ENCODE measurements around the gene ENO2.

ENO2 gene

GRCh38 chr12:6962285-6963015 lies 48.1 kb downstream of the ENO2 start:
- DNase-seq: no peak

- DNase-seq: no peak
Observed at GRCh38 chr12:6963016-6963731, 48.8 kb downstream of the ENO2 start.

DNA sequence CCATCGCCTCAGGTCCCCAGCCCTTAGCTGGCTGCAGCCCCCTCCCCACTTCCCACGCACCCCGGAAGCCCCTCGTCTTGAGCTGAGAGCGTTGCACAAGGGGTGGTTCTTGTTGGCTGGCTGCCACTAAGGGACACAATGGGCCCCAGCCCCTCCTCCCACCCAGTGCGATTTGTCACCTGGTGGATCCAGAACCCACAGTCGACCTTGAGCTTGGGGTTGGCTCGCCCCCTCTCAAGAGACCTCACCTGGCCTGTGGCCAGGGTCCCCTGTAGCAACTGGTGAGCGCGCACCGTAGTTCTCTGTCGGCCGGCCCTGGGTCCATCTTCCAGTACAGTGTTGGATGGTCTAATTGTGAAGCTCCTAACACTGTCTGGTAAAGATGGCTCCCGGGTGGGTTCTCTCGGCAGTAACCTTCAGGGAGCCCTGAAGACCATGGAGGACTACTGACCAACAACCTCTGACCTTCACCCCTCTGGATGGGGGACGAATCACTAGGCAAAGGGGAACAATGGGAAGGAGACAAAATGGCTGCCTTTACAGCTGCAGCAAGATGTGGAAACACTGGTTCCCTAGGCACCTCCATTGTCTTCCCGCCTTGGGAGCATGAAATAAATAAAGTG lies 49.5 kb downstream of the ENO2 start:
- no peak for DNase-seq

DNA sequence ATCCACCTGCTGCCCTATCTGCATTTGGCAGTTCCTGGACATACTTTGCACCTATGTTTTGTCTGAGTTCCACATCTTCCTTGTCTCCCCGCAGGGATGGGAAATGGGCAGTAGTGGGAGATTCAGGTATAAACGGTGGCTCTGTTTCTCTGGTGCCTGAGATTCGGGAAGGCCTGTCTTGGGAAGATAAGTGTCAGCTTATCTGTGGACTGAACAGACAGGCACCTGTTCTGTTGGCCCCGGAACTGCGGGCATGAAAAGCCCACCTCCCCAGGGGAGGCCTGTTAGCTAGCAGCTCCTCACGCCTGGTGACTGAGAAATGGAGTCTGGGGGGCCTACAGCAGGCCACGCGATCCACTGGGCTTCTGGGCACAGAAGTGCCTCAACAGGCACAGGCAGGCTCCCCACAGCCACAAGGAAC lies 50.2 kb downstream of the ENO2 start:
- no peak for DNase-seq

DNA sequence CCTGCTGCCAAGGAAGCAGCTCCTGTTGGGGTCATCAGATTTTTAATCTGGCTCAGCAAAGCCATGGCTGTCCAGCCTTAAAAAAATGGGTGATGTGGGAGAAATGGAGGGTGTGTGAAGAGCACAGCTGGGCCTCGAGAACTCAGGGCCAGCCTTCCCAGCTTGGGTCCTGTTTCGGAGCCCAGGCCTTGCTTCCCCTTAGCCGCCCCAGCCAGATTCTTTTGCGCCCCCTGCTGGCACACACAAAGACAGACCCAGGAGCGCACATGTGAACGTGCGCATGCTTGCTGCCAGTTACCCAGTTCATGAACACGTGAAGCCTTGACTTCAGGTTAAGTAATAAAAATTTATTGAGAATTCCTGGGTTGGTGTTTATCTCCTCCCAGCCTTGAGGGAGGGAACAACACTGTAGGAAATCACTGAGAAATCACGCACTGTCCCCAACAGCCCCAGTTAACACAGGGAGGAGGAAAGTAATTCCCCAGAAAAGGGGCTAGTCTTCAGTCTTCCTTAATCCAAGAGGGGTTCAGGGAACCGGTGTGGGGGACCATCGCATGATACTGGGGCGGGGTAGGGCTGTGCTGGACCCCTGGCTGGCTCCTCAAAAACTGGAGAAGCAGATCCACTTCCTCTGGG lies 50.8 kb downstream of the ENO2 start:
- DNase-seq: peak in 1 of 2 experiments; percentile 83

DNA sequence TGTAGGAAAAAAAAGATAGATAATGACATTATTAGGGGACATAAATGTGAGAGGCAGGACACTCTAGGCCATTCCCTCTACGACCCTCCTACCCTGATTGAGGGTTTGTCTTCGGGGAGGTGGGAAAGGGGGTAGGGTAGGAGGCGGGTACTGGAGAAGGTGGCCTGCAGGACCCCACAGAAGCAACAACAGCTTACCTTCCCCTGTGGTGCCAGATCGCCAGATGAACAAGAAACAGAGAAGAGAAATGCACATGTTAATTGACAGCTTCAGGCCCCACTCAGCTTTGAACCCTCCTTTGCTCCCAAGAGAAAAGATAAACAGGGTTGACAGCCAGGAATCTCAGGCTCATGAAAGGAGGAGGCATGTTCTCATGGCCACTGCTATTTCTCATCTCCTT lies 51.3 kb downstream of the ENO2 start:
- DNase-seq: no peak

DNA sequence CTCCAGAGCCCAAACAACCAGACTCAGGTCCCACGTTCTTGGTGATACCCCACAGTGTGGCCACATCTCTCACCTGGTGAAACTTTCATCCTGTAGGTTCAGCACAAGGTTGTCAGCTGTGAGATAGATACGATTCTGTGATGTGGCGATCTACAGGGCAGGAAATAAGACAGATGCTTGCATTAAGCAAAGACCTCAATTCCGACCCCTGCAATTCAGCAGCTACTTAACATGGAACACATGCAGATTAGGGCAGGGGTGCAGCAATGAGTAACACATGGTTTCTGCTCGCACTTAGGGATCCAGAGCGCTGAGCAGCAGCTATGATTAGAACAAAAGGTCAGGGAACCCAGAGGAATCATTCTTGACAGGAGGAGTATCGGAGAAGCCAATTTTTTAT lies 52.0 kb downstream of the ENO2 start:
- no peak for DNase-seq

GRCh38 chr12:6967651-6968100 lies 53.3 kb downstream of the ENO2 start:
- no peak for DNase-seq

GRCh38 chr12:6968426-6968825 lies 54.0 kb downstream of the ENO2 start:
- DNase-seq: no peak

DNA sequence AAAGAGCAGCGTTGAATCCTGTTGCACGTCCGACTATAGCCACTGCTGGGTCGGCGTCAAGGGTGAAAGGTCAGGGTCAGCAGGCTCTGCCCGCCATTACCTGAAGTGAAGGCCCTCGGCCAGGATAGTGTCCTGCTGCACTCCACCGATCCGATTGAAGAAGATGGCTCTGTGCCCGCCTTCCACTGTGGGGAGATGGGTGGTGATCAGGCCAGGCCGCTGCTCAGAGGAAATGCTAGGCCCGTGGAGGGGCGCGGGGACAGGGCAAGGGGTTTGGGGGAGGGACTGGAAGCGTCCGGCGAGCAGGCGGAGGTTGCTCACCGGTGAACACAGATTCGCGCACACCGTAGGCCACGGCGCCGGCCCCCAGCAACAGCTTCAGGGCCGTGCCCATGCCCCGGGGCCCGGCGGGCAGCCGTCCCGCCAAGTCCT lies 55.7 kb downstream of the ENO2 start:
- no peak for DNase-seq
